ENCODE measurements around the gene PLCXD1.

Gene PLCXD1

GRCh38 chrX:351736-352135 lies 70.6 kb downstream of the PLCXD1 start:
- H3K4me3 ChIP-seq (ENCODE audit: low read depth, low read length): no peak overlapping the region
- no peak for TF ChIP-seq CTCF (IDR thresholded peaks at IDR 0.05; ENCODE audit: low read depth, low read length)

- TF ChIP-seq CTCF (IDR thresholded peaks at IDR 0.05; ENCODE audit: low read depth, low read length): no peak
- H3K4me3 ChIP-seq (ENCODE audit: low read depth, low read length): no peak overlapping the region
These were observed 71.0 kb downstream of the PLCXD1 start for GRCh38 chrX:352181-352580.

- H3K4me3 ChIP-seq (ENCODE audit: low read depth, low read length): no peak overlapping the region
- TF ChIP-seq CTCF (IDR thresholded peaks at IDR 0.05; ENCODE audit: low read depth, low read length): no peak
These were observed 71.6 kb downstream of the PLCXD1 start for GRCh38 chrX:352582-353314.

Measured in WI38 (cell line).